ENCODE results near the gene LCN10. TPM values are rescaled to one million over a fixed set of nuclear protein-coding genes. Genes with fewer than 3 reads are reported as not detected.

LCN10 gene
- total RNA-seq, 1 experiment from 2014 or later: not detected

DNA sequence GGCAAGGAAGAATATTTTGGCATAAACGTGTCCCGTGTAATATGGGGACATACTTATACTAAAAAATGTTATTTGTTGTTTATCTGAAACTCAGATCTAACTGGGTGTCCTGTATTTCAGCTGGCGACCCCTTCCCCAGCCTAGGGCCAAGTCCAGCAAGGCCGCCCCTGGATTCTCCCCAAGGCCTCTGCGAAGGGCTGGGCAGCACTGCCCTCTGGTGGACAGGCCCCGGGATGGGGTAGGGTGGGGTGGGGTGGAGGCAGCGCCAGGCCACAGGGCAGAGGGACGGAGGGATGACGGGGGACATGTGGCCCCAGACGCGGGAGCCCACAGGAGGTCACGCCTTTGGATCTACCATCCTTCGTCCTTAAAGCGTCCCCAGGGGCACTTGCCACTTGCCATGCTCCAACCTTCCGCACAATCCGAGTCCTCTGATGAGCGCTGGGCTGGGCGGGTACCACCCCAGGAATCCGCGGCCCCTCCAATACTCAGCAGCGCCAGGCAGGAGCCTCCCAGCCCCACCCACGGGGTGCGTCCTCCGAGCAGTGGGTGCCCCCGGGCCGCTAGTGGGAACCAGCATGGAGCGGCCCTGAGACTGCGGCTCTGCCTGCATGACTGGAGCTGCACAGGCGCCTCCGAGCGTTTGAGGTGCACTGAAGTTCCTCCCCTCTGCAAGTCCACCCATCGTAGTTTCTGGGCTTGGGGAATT, 48.4 kb downstream of the LCN10 start:
- peak overlapping the region; percentile 76 for H3K9ac ChIP-seq (ENCODE audit: low read length)
- peak overlapping the region; percentile 98 for H3K27ac ChIP-seq (ENCODE audit: low read length)
- no peaks in the 10 kb centered on the region for H3K9me2 ChIP-seq (replicated peaks; ENCODE audit: low read length)
- H3K79me2 ChIP-seq (ENCODE audit: low read length): no peaks in the 10 kb centered on the region
- intact Hi-C loops (cut with micrococcal nuclease): loop anchor here (2.0 to 5.0 kb wide), 2 partner anchors 24 to 207 kb away; no protein-coding TSS in a partner anchor
- no peaks in the 10 kb centered on the region for H4K20me1 ChIP-seq (ENCODE audit: low read length)
- H2AFZ ChIP-seq (ENCODE audit: low read length): peak overlapping the region; percentile 63; the same call in 1 of the 2 replicates
- CTCF ChIA-PET: interaction anchor here (0.8 to 1.1 kb wide), 2 partner anchors 23 to 210 kb away, joined by 3 to 4 read pairs; no protein-coding TSS in a partner anchor
- no peaks in the 10 kb centered on the region for H3K27me3 ChIP-seq (ENCODE audit: low read length)
- peaks cover 35% of the 10 kb centered on the region for H3K4me1 ChIP-seq (ENCODE audit: insufficient read depth, low read length)
- POLR2A ChIA-PET (ENCODE audit: unreplicated experiment): no interaction called here
- H3K4me2 ChIP-seq (ENCODE audit: low read length): peak overlapping the region; percentile 81
- H3K4me3 ChIP-seq (ENCODE audit: low read length): peak overlapping the region; percentile 58
- no TSS peak for BruUV-seq (replicated peaks)
- TF ChIP-seq EZH2 (IDR thresholded peaks at IDR 0.05; ENCODE audit: low read length, unreplicated experiment): no peak
- TF ChIP-seq, protein P1, sequence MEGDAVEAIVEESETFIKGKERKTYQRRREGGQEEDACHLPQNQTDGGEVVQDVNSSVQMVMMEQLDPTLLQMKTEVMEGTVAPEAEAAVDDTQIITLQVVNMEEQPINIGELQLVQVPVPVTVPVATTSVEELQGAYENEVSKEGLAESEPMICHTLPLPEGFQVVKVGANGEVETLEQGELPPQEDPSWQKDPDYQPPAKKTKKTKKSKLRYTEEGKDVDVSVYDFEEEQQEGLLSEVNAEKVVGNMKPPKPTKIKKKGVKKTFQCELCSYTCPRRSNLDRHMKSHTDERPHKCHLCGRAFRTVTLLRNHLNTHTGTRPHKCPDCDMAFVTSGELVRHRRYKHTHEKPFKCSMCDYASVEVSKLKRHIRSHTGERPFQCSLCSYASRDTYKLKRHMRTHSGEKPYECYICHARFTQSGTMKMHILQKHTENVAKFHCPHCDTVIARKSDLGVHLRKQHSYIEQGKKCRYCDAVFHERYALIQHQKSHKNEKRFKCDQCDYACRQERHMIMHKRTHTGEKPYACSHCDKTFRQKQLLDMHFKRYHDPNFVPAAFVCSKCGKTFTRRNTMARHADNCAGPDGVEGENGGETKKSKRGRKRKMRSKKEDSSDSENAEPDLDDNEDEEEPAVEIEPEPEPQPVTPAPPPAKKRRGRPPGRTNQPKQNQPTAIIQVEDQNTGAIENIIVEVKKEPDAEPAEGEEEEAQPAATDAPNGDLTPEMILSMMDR (conservative IDR thresholded peaks at IDR 0.05; ENCODE audit: low read depth, low read length): peak; percentile 66
- peak; percentile 63 for DNase-seq
- no peaks in the 10 kb centered on the region for H3K36me3 ChIP-seq (ENCODE audit: low read depth, low read length)
- no peaks in the 10 kb centered on the region for H3K9me3 ChIP-seq (ENCODE audit: low read length)
- H3F3A ChIP-seq (ENCODE audit: low read length, unreplicated experiment): no peaks in the 10 kb centered on the region
- peak; percentile 72 for ATAC-seq

DNA sequence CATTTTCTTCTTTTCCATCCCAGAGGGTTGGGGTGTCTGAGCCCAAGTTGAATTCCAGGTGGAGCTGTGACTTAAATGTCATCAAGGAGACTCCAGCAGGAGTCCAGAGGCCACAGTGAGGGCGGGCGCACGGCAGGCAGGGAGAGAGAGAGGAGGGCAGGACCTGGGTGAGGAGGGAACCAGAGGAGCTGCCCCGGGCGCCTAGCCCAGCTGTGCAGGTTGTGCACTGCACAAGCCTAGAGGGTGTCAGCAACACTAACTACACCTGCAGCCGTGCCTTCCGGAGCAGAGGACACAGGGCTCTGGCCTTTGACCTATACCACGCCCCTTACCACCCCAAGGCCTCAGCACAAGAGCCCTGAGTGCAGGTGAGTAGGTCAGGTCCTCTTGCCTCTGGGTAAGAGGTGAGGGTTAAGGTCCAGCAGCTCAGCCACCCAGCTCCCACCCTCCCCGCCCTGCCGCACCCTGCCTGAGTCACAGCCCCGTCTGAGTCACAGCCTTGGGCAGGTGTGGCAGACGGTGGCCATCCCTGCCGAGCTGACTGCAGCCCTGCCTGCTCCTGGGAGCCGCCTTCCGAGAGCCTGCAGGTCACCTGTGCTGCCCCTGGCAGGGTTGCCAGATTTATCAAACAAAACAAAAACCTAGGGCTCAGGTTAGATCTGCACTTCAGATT, 49.1 kb downstream of the LCN10 start:
- intact Hi-C loops (cut with micrococcal nuclease): loop anchor here (2.0 to 5.0 kb wide), 2 partner anchors 23 to 206 kb away; no protein-coding TSS in a partner anchor

More for the DNA sequence above, 49.1 kb downstream of the LCN10 start:
- peaks cover 35% of the 10 kb centered on the region for H3K4me1 ChIP-seq (ENCODE audit: insufficient read depth, low read length)
- peak overlapping the region; percentile 81 for H3K4me2 ChIP-seq (ENCODE audit: low read length)
- H4K20me1 ChIP-seq (ENCODE audit: low read length): no peaks in the 10 kb centered on the region
- H3K9me3 ChIP-seq (ENCODE audit: low read length): no peaks in the 10 kb centered on the region
- ATAC-seq: peak; percentile 88
- H3K79me2 ChIP-seq (ENCODE audit: low read length): no peaks in the 10 kb centered on the region
- H3K4me3 ChIP-seq (ENCODE audit: low read length): peak overlapping the region; percentile 58
- ChIA-PET POLR2A (ENCODE audit: unreplicated experiment) (no interaction called here), CTCF (interaction anchor here (0.6 to 1.1 kb wide), 3 partner anchors 21 to 209 kb away, joined by 3 to 4 read pairs (median 3); no protein-coding TSS in a partner anchor)
- BruUV-seq (replicated peaks): no TSS peak
- H3K27me3 ChIP-seq (ENCODE audit: low read length): no peaks in the 10 kb centered on the region
- DNase-seq: peak; percentile 89
- H3K9me2 ChIP-seq (replicated peaks; ENCODE audit: low read length): no peaks in the 10 kb centered on the region
- TF ChIP-seq, protein P1 (conservative IDR thresholded peaks at IDR 0.05; ENCODE audit: low read depth, low read length): no peak
- TF ChIP-seq EZH2 (IDR thresholded peaks at IDR 0.05; ENCODE audit: low read length, unreplicated experiment): no peak
- no peak for TF ChIP-seq EZH2phosphoT487 (IDR thresholded peaks at IDR 0.05; ENCODE audit: borderline replicate concordance, low read length)
- H3K27ac ChIP-seq (ENCODE audit: low read length): peak overlapping the region; percentile 98
- H3K9ac ChIP-seq (ENCODE audit: low read length): peak overlapping the region; percentile 76
- no peak overlapping the region for H2AFZ ChIP-seq (ENCODE audit: low read length)
- H3F3A ChIP-seq (ENCODE audit: low read length, unreplicated experiment): no peaks in the 10 kb centered on the region
- no peaks in the 10 kb centered on the region for H3K36me3 ChIP-seq (ENCODE audit: low read depth, low read length)

Data from PC-3 (cell line).